NCI-H226 (cell line): ENCODE measurements around the gene FHAD1.
A peak's percentile ranks its signal among the peaks of the same experiment; 100 is the strongest.
"Not testable (repeated sequence)": the region's sequence is repeated elsewhere in the genome, so short reads cannot be mapped to it uniquely, and the experiment has no call there.

Experiments
- DNase-seq: peaks from one replicate; pipeline ENCODE4 v3.0.0-alpha.2; 2015

FHAD1 gene

GRCh38 chr1:15380601-15381508, 133.8 kb downstream of the FHAD1 start:
- DNase-seq, result no peak

- no peak for DNase-seq
Observed at GRCh38 chr1:15381805-15382204, 134.8 kb downstream of the FHAD1 start.

- DNase-seq, result no peak
Observed at GRCh38 chr1:15382601-15383518, 135.8 kb downstream of the FHAD1 start.

GRCh38 chr1:15383810-15384209, 136.8 kb downstream of the FHAD1 start:
- DNase-seq, result no peak

GRCh38 chr1:15384301-15384901, 137.4 kb downstream of the FHAD1 start:
- no peak for DNase-seq

- DNase-seq, result no peak
Observed at GRCh38 chr1:15385420-15385819, 138.4 kb downstream of the FHAD1 start.

GRCh38 chr1:15386164-15386749, 139.2 kb downstream of the FHAD1 start:
- DNase-seq, result no peak

- DNase-seq, result no peak
Observed at GRCh38 chr1:15388201-15388880, 141.3 kb downstream of the FHAD1 start.

- DNase-seq, result not testable (repeated sequence)
Observed at GRCh38 chr1:15389828-15390227, 142.8 kb downstream of the FHAD1 start.

- DNase-seq, result no peak
Observed at GRCh38 chr1:15390667-15391066, 143.6 kb downstream of the FHAD1 start.

GRCh38 chr1:15391366-15391765, 144.3 kb downstream of the FHAD1 start:
- DNase-seq, result no peak

GRCh38 chr1:15393475-15394257, 146.6 kb downstream of the FHAD1 start:
- no peak for DNase-seq

- no peak for DNase-seq
Observed at GRCh38 chr1:15394258-15394690, 147.3 kb downstream of the FHAD1 start.

GRCh38 chr1:15397236-15397635, 150.2 kb downstream of the FHAD1 start:
- no peak for DNase-seq

GRCh38 chr1:15399710-15400109, 152.7 kb downstream of the FHAD1 start:
- peak; percentile 38 for DNase-seq

- DNase-seq, result no peak
Observed at GRCh38 chr1:15400627-15401026, 153.6 kb downstream of the FHAD1 start.

GRCh38 chr1:15401391-15402055, 154.5 kb downstream of the FHAD1 start:
- DNase-seq, result no peak

- no peak for DNase-seq
Observed at GRCh38 chr1:15402809-15403450, 155.9 kb downstream of the FHAD1 start.

- DNase-seq, result no peak
Observed at GRCh38 chr1:15403962-15404580, 157.0 kb downstream of the FHAD1 start.
